ENCODE data around the gene SCGN. TPM values are rescaled to one million over a fixed set of nuclear protein-coding genes. Genes with fewer than 3 reads are reported as not detected.

Gene SCGN
- polyA plus RNA-seq, 1 donor (not counting 4 experiments of a cell fraction or from before 2014, with no cell fraction given): not detected

- dilution Hi-C loops (cut with MboI; ENCODE audit: extremely low pct_ligation_motif_present, low sequenced_read_pairs): no loop called here
- H3K4me1 ChIP-seq (ENCODE audit: control insufficient read depth, extremely low read depth, insufficient read depth, low read length): no peaks in the 10 kb centered on the region
- H3K9me1 ChIP-seq (ENCODE audit: control insufficient read depth, extremely low read depth, insufficient read depth, low read length): no peaks in the 10 kb centered on the region
- no peaks in the 10 kb centered on the region for H3K79me2 ChIP-seq (ENCODE audit: control insufficient read depth, insufficient read depth, low read length)
- H3K4me2 ChIP-seq (ENCODE audit: control insufficient read depth, extremely low read depth, insufficient read depth, low read depth, low read length): no peak overlapping the region
- DNase-seq (ENCODE audit: low read depth, low spot score): no peak
- no peak overlapping the region for H2AFZ ChIP-seq (ENCODE audit: control insufficient read depth, low read length)
- no peak for FAIRE-seq
- H4K20me1 ChIP-seq (ENCODE audit: control insufficient read depth, extremely low read depth, insufficient read depth, low read length): no peaks in the 10 kb centered on the region
- H3K4me3 ChIP-seq (ENCODE audit: control insufficient read depth in 2 of 3, extremely low read depth in 1 of 3, insufficient read depth in 2 of 3, low read depth in 1 of 3, low read length in 3 of 3): no peak overlapping the region
- no peaks in the 10 kb centered on the region for H3K9me3 ChIP-seq (ENCODE audit: control insufficient read depth, low read depth, low read length)
- no peak overlapping the region for H3K9ac ChIP-seq (ENCODE audit: control insufficient read depth, extremely low read depth, insufficient read depth, low read length)
- H3K27ac ChIP-seq (ENCODE audit: control insufficient read depth, insufficient read depth, low read length): no peak overlapping the region
- TF ChIP-seq CTCF (optimal IDR thresholded peaks at IDR 0.05 in 1 of 3, IDR thresholded peaks at IDR 0.05 in 1 of 3, conservative IDR thresholded peaks at IDR 0.05 in 1 of 3; ENCODE audit: extremely low read depth in 1 of 3, insufficient read depth in 2 of 3, low read length in 3 of 3) (no peak), EZH2 (IDR thresholded peaks at IDR 0.05; ENCODE audit: low read length) (no peak)
- no peaks in the 10 kb centered on the region for H3K27me3 ChIP-seq (ENCODE audit: control insufficient read depth, extremely low read depth, insufficient read depth, low read length)
- no peaks in the 10 kb centered on the region for H3K36me3 ChIP-seq (ENCODE audit: control insufficient read depth in 2 of 2, extremely low read depth in 1 of 2, insufficient read depth in 2 of 2, low read length in 2 of 2)
These were observed 9.9 kb upstream of the SCGN start for GRCh38 chr6:25641940-25642666.

- Histone ChIP-seq H3K36me3 (ENCODE audit: control insufficient read depth in 2 of 2, extremely low read depth in 1 of 2, insufficient read depth in 2 of 2, low read length in 2 of 2) (no peaks in the 10 kb centered on the region), H3K27me3 (ENCODE audit: control insufficient read depth, extremely low read depth, insufficient read depth, low read length) (no peaks in the 10 kb centered on the region), H4K20me1 (ENCODE audit: control insufficient read depth, extremely low read depth, insufficient read depth, low read length) (no peaks in the 10 kb centered on the region), H3K9me3 (ENCODE audit: control insufficient read depth, low read depth, low read length) (no peaks in the 10 kb centered on the region), H3K4me2 (ENCODE audit: control insufficient read depth, extremely low read depth, insufficient read depth, low read depth, low read length) (no peak overlapping the region), H3K9me1 (ENCODE audit: control insufficient read depth, extremely low read depth, insufficient read depth, low read length) (no peaks in the 10 kb centered on the region), H3K4me1 (ENCODE audit: control insufficient read depth, extremely low read depth, insufficient read depth, low read length) (no peaks in the 10 kb centered on the region), H3K9ac (ENCODE audit: control insufficient read depth, extremely low read depth, insufficient read depth, low read length) (no peak overlapping the region), H3K4me3 (ENCODE audit: control insufficient read depth in 2 of 3, extremely low read depth in 1 of 3, insufficient read depth in 2 of 3, low read depth in 1 of 3, low read length in 3 of 3) (no peak overlapping the region), H3K27ac (ENCODE audit: control insufficient read depth, insufficient read depth, low read length) (no peak overlapping the region), H2AFZ (ENCODE audit: control insufficient read depth, low read length) (no peak overlapping the region), H3K79me2 (ENCODE audit: control insufficient read depth, insufficient read depth, low read length) (no peaks in the 10 kb centered on the region)
- dilution Hi-C loops (cut with MboI; ENCODE audit: extremely low pct_ligation_motif_present, low sequenced_read_pairs): no loop called here
- TF ChIP-seq EZH2 (IDR thresholded peaks at IDR 0.05; ENCODE audit: low read length) (no peak), CTCF (optimal IDR thresholded peaks at IDR 0.05 in 1 of 3, IDR thresholded peaks at IDR 0.05 in 1 of 3, conservative IDR thresholded peaks at IDR 0.05 in 1 of 3; ENCODE audit: extremely low read depth in 1 of 3, insufficient read depth in 2 of 3, low read length in 3 of 3) (no peak)
- DNase-seq (ENCODE audit: low read depth, low spot score): no peak
- no peak for FAIRE-seq
These were observed 9.2 kb upstream of the SCGN start for GRCh38 chr6:25642667-25643328.
